Measurements from ENCODE around the gene HSPG2.

HSPG2 gene

DNA sequence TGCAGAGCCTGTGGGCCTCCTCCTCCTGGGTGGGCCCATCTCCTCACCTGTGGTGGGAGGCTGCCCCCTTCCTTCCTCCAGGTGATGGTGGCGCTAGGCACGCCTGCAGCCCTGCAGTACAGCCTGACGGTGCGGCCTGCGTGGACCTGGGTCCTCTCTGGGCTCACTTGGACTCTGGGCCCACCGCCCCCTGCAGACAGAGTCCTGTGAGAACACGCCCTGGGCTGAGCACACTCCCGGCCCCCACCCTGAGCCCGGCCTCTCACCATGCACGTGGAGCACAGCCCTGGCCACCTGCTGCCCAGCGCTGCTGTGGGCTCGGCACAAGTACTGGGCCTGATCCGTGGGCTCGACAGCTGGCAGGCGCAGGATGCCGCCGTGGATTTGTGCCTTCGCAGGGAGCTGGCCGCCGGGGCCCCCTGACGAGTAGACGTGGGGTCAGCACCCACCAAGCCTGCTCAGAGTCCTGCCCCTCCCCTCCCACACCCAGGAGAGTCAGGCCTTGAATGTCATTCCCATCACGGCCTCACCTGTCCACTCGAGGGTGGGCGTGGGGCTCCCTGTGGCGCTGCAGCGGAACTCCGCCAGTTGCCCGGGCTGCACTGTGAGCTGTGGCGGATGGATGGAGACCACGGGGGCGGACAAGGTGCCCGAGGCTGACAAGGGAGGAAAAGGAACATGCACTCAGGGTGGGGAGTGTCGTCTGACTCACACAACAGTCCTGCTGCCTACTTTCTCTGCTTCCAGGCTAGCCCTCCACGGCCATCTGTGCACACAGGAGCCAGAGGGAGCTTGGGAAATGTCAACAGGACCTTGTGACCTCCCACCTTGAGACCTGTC, 81.6 kb downstream of the HSPG2 start:
- H3K36me3 ChIP-seq (ENCODE audit: control insufficient read depth, insufficient read depth, low read length): peaks cover 69% of the 10 kb centered on the region
- no peaks in the 10 kb centered on the region for H3K9me3 ChIP-seq (ENCODE audit: control insufficient read depth, insufficient read depth, low read length)
- no peaks in the 10 kb centered on the region for H3K4me1 ChIP-seq (ENCODE audit: control insufficient read depth, insufficient read depth, low read length)
- no peak overlapping the region for H3K9ac ChIP-seq (ENCODE audit: low read depth, low read length)
- no peak overlapping the region for H3K4me3 ChIP-seq (ENCODE audit: low read depth, low read length)
- no peaks in the 10 kb centered on the region for H3K27me3 ChIP-seq (ENCODE audit: control insufficient read depth, insufficient read depth, low read length)

- no peak overlapping the region for H3K4me3 ChIP-seq (ENCODE audit: low read depth, low read length)
- H3K4me1 ChIP-seq (ENCODE audit: control insufficient read depth, insufficient read depth, low read length): no peaks in the 10 kb centered on the region
- H3K9ac ChIP-seq (ENCODE audit: low read depth, low read length): no peak overlapping the region
- H3K9me3 ChIP-seq (ENCODE audit: control insufficient read depth, insufficient read depth, low read length): no peaks in the 10 kb centered on the region
- no peaks in the 10 kb centered on the region for H3K27me3 ChIP-seq (ENCODE audit: control insufficient read depth, insufficient read depth, low read length)
- H3K36me3 ChIP-seq (ENCODE audit: control insufficient read depth, insufficient read depth, low read length): peaks cover 71% of the 10 kb centered on the region
Measured at GRCh38 chr1:21854751-21855131, 82.4 kb downstream of the HSPG2 start.

DNA sequence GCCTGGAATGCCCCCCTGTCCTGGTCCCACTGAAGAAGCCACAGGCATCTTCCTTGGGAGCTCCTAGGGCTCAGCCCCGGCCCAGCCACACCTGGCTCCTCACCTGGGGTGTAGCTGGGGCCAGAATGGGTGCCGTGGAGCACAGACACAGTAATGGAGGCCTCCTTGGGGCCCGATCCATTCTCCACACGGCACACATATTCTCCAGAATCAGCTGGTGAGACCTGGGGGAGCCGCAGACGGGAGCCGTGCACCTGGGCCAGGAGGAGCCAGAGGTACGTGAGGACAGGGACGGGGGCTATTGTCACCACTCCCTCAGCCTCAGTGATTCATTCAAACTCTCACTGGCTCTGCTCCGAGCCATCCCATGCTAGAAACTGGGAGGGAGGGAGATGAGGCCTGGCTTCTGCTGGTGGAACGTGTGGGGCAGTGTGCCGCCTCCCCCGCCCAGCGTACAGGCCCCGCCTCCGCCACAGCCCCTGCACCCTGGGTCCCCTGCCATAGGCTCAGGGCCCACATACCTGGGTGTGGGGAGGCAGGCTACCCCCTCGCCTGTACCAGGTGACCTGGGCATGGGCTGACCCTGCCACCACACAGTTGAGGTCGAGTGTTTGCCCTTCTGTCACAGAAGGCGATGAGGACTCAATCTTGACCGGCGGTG, 82.9 kb downstream of the HSPG2 start:
- no peaks in the 10 kb centered on the region for H3K9me3 ChIP-seq (ENCODE audit: control insufficient read depth, insufficient read depth, low read length)
- H3K27me3 ChIP-seq (ENCODE audit: control insufficient read depth, insufficient read depth, low read length): no peaks in the 10 kb centered on the region
- H3K36me3 ChIP-seq (ENCODE audit: control insufficient read depth, insufficient read depth, low read length): peaks cover 68% of the 10 kb centered on the region
- no peaks in the 10 kb centered on the region for H3K4me1 ChIP-seq (ENCODE audit: control insufficient read depth, insufficient read depth, low read length)
- H3K9ac ChIP-seq (ENCODE audit: low read depth, low read length): no peak overlapping the region
- H3K4me3 ChIP-seq (ENCODE audit: low read depth, low read length): no peak overlapping the region

DNA sequence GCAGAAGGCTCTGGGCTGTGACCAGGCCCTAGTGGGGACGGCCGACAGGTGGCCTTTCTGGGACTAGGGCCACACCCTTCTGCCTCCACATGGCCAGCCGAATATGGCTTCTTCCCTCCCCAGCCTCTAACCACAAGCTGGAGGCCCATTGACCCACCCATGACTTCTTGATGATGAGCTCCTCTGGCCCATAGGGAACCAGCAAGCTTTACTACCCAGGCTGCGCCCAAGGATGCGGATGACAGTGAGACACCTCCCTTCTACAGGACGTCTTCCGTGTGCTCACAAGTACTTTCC, 84.0 kb downstream of the HSPG2 start:
- peaks cover 73% of the 10 kb centered on the region for H3K36me3 ChIP-seq (ENCODE audit: control insufficient read depth, insufficient read depth, low read length)

GRCh38 chr1:21852282-21853130, 84.6 kb downstream of the HSPG2 start:
- no peaks in the 10 kb centered on the region for H3K4me1 ChIP-seq (ENCODE audit: control insufficient read depth, insufficient read depth, low read length)
- H3K36me3 ChIP-seq (ENCODE audit: control insufficient read depth, insufficient read depth, low read length): peaks cover 71% of the 10 kb centered on the region
- no peaks in the 10 kb centered on the region for H3K27me3 ChIP-seq (ENCODE audit: control insufficient read depth, insufficient read depth, low read length)
- H3K9ac ChIP-seq (ENCODE audit: low read depth, low read length): no peak overlapping the region
- H3K9me3 ChIP-seq (ENCODE audit: control insufficient read depth, insufficient read depth, low read length): no peaks in the 10 kb centered on the region
- H3K4me3 ChIP-seq (ENCODE audit: low read depth, low read length): no peak overlapping the region

More for the DNA sequence above, 84.0 kb downstream of the HSPG2 start:
- Histone ChIP-seq H3K9ac (ENCODE audit: low read depth, low read length) (no peak overlapping the region), H3K4me3 (ENCODE audit: low read depth, low read length) (no peak overlapping the region), H3K9me3 (ENCODE audit: control insufficient read depth, insufficient read depth, low read length) (no peaks in the 10 kb centered on the region), H3K27me3 (ENCODE audit: control insufficient read depth, insufficient read depth, low read length) (no peaks in the 10 kb centered on the region), H3K4me1 (ENCODE audit: control insufficient read depth, insufficient read depth, low read length) (no peaks in the 10 kb centered on the region)

DNA sequence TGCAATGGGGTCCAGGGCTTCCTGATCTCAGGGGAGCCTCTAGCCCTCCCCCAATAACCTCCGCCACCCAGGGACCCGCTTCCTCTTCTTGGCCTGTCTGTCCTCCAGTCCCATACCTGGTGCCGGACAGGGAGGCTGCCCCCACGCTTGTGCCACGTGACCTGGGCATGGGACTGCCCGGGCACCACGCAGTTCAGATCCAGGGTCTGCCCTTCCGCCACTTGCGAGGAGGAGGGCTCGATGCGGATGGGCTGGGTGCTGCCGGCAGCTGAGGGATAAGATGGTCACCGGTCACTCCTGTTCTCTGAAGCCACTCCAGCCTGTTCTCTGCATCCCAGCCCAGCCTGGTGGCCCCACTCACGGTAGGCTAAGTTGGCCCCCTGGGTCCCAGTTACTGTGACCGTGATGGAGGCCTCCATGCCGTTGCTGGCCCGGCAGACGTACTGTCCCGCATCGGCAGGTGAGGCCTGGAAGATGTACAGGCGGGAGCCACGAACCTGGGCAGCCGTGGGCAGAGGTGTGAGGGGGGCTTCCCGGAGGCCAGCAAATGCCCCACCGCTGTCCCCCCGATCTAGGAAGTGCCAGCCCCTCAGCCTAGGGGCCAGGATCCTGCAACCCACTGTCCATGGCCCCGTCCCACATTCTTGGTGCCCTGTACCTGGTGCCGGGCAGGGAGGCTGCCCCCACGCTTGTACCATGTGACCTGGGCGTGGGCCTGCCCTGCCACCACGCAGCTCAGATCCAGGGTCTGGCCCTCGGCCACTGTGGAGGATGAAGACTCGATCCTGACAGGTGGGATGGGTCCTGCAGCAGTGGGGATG, 85.5 kb downstream of the HSPG2 start:
- Histone ChIP-seq H3K9ac (ENCODE audit: low read depth, low read length) (no peak overlapping the region), H3K27me3 (ENCODE audit: control insufficient read depth, insufficient read depth, low read length) (no peaks in the 10 kb centered on the region), H3K4me1 (ENCODE audit: control insufficient read depth, insufficient read depth, low read length) (no peaks in the 10 kb centered on the region), H3K36me3 (ENCODE audit: control insufficient read depth, insufficient read depth, low read length) (peaks cover 68% of the 10 kb centered on the region), H3K9me3 (ENCODE audit: control insufficient read depth, insufficient read depth, low read length) (no peaks in the 10 kb centered on the region), H3K4me3 (ENCODE audit: low read depth, low read length) (no peak overlapping the region)

DNA sequence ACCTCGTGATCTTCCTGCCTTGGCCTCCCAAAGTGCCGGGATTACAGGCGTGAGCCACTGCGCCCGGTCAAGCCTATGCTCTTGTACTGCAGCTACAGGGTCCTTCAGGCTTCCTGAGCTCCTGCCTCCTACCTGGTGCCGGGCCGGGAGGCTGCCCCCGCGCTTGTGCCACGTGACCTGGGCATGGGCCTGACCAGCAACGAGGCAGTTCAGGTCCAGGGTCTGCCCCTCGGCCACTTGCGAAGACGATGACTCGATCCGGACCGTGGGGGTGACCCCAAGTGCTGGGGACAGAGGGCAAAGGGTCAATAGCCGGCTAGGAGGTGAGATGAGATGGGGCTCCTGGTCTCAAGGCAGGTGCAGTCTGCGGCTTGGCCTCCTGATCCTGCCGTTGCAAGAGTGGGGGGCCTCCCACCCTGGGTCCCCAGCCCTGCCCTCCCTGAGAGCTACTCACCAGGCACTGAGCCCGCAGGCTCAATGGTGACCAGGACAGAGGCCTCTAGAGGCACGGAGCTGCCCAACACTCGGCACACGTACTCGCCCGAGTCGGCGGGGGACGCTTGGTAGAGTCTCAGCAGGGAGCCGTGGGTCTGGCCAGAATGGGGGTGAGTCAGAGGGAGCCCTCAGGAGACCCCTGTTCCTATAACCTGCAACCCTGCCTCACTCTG, 87.1 kb downstream of the HSPG2 start:
- Histone ChIP-seq H3K9ac (ENCODE audit: low read depth, low read length) (no peak overlapping the region), H3K27me3 (ENCODE audit: control insufficient read depth, insufficient read depth, low read length) (no peaks in the 10 kb centered on the region), H3K36me3 (ENCODE audit: control insufficient read depth, insufficient read depth, low read length) (peaks cover 67% of the 10 kb centered on the region), H3K9me3 (ENCODE audit: control insufficient read depth, insufficient read depth, low read length) (no peaks in the 10 kb centered on the region), H3K4me1 (ENCODE audit: control insufficient read depth, insufficient read depth, low read length) (no peaks in the 10 kb centered on the region), H3K4me3 (ENCODE audit: low read depth, low read length) (no peak overlapping the region)

GRCh38 chr1:21848524-21849174, 88.5 kb downstream of the HSPG2 start:
- H3K9ac ChIP-seq (ENCODE audit: low read depth, low read length): no peak overlapping the region
- no peaks in the 10 kb centered on the region for H3K27me3 ChIP-seq (ENCODE audit: control insufficient read depth, insufficient read depth, low read length)
- no peaks in the 10 kb centered on the region for H3K4me1 ChIP-seq (ENCODE audit: control insufficient read depth, insufficient read depth, low read length)
- H3K36me3 ChIP-seq (ENCODE audit: control insufficient read depth, insufficient read depth, low read length): peaks cover 56% of the 10 kb centered on the region
- H3K9me3 ChIP-seq (ENCODE audit: control insufficient read depth, insufficient read depth, low read length): no peaks in the 10 kb centered on the region
- H3K4me3 ChIP-seq (ENCODE audit: low read depth, low read length): no peak overlapping the region

DNA sequence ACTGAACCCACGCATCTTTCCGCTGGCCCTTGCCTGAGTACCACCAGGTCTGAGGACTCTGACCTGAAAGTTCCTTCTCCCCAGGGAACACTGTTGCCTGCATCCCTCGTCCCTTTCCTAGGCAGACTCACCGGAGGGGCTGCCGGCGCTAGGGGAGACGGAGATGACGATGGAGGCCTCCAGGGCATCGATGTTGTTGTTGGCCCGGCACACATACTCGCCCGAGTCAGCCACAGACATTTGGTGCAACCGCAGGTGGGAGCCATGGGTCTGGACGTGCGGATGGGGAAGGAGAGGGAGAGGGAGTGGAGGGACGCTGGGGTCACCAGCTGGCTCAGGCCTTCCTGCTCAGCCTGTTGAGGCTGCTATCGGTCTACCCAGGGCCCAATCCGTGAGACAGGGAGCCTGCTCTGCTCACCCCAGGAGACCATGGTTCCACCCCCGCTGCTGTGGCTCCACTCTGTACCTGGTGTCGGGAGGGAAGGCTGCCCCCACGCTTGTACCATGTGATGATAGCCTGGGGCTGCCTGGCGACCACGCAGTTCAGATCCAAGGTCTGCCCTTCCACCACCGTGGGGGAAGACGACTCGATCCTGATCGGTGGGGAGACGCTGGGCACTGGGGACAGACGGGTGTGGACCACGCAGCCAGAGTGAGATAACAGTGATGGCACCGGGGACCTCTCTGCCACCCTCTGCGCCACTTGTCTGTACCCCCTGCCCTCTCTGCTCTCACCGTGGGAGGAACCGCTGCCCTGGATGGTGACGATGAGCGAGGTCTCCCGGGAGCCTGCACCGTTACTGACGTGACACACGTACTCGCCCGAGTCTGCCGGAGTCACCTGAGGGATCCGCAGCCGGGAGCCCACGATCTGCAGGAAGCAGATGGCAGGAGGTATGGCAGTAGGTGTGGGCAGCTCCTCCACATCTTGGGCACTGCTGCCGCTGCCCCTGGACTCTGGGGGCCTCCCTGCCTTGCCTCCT, 89.6 kb downstream of the HSPG2 start:
- H3K27me3 ChIP-seq (ENCODE audit: control insufficient read depth, insufficient read depth, low read length): no peaks in the 10 kb centered on the region
- H3K4me3 ChIP-seq (ENCODE audit: low read depth, low read length): no peak overlapping the region
- H3K36me3 ChIP-seq (ENCODE audit: control insufficient read depth, insufficient read depth, low read length): peaks cover 60% of the 10 kb centered on the region
- no peaks in the 10 kb centered on the region for H3K4me1 ChIP-seq (ENCODE audit: control insufficient read depth, insufficient read depth, low read length)
- H3K9me3 ChIP-seq (ENCODE audit: control insufficient read depth, insufficient read depth, low read length): no peaks in the 10 kb centered on the region
- no peak overlapping the region for H3K9ac ChIP-seq (ENCODE audit: low read depth, low read length)
